ENCODE measurements around the gene RHCG. TPM values are rescaled to one million over a fixed set of nuclear protein-coding genes. Genes with fewer than 3 reads are reported as not detected.
A peak's percentile ranks its signal among the peaks of the same experiment; 100 is the strongest.

The RHCG gene
- total RNA-seq, 2 donors from 2014 or later: 0.52 TPM; not detected in 1

GRCh38 chr15:89433686-89434085 is 62.7 kb downstream of the RHCG start:
- no peaks in the 10 kb centered on the region for H3K9me3 ChIP-seq
- no peaks in the 10 kb centered on the region for H3K36me3 ChIP-seq (replicated peaks in 1 of 2; ENCODE audit: insufficient read depth in 1 of 2, low read depth in 2 of 2)
- H3K27ac ChIP-seq: no peak overlapping the region
- no peaks in the 10 kb centered on the region for H3K27me3 ChIP-seq
- TF ChIP-seq POLR2A (IDR thresholded peaks at IDR 0.05): no peak
- TF ChIP-seq CTCF (IDR thresholded peaks at IDR 0.05): no peak
- ATAC-seq (no peak), DNase-seq (peak in 1 of 4 donors; percentile 38)
- H3K4me3 ChIP-seq: no peak overlapping the region
- WGBS, 2 donors: 76 to 90% methylated on average over 2 of the region's 2 CpGs
- intact Hi-C loops (cut with DNase I): loop anchor here (2.0 kb wide), 1 partner anchor 75 kb away; no protein-coding TSS in a partner anchor
- H3K4me1 ChIP-seq: peaks cover 10% of the 10 kb centered on the region

- Histone ChIP-seq H3K36me3 (replicated peaks in 1 of 2; ENCODE audit: insufficient read depth in 1 of 2, low read depth in 2 of 2) (no peaks in the 10 kb centered on the region), H3K9me3 (no peaks in the 10 kb centered on the region), H3K4me1 (peaks cover 10% of the 10 kb centered on the region), H3K27me3 (no peaks in the 10 kb centered on the region), H3K27ac (no peak overlapping the region), H3K4me3 (no peak overlapping the region)
- peak; percentile 97 for ATAC-seq
- intact Hi-C loops (cut with DNase I): no loop called here
- TF ChIP-seq CTCF (IDR thresholded peaks at IDR 0.05): peak; percentile 88 to 99 (median 97)
- peak in 1 of 3 donors; percentile 28 for TF ChIP-seq POLR2A (IDR thresholded peaks at IDR 0.05)
- peak; percentile 83 to 93 (median 88) for DNase-seq
- 1% methylated on average over 19 to 44 of the region's 44 CpGs for WGBS, 2 donors
These were observed 65.6 kb downstream of the RHCG start for GRCh38 chr15:89430530-89431341.

GRCh38 chr15:89429986-89430385 is 66.4 kb downstream of the RHCG start:
- Histone ChIP-seq H3K36me3 (replicated peaks in 1 of 2; ENCODE audit: insufficient read depth in 1 of 2, low read depth in 2 of 2) (no peaks in the 10 kb centered on the region), H3K27ac (no peak overlapping the region), H3K4me3 (no peak overlapping the region), H3K4me1 (peaks cover 10% of the 10 kb centered on the region), H3K27me3 (no peaks in the 10 kb centered on the region), H3K9me3 (no peaks in the 10 kb centered on the region)
- ATAC-seq (no peak), DNase-seq (no peak)
- 86 to 90% methylated on average over 2 of the region's 2 CpGs for WGBS, 2 donors
- no peak for TF ChIP-seq CTCF (IDR thresholded peaks at IDR 0.05)
- no peak for TF ChIP-seq POLR2A (IDR thresholded peaks at IDR 0.05)
- intact Hi-C loops (cut with DNase I): no loop called here

- Histone ChIP-seq H3K9me3 (no peaks in the 10 kb centered on the region), H3K4me3 (no peak overlapping the region), H3K27me3 (no peaks in the 10 kb centered on the region), H3K27ac (no peak overlapping the region), H3K36me3 (replicated peaks in 1 of 2; ENCODE audit: insufficient read depth in 1 of 2, low read depth in 2 of 2) (no peaks in the 10 kb centered on the region), H3K4me1 (peaks cover 10% of the 10 kb centered on the region)
- 54 to 62% methylated on average over 1 of the region's 1 CpG for WGBS, 2 donors
- intact Hi-C loops (cut with DNase I): no loop called here
- DNase-seq (peak in 1 of 4 donors; percentile 21), ATAC-seq (no peak)
- TF ChIP-seq POLR2A (IDR thresholded peaks at IDR 0.05): no peak
- no peak for TF ChIP-seq CTCF (IDR thresholded peaks at IDR 0.05)
These were observed 67.4 kb downstream of the RHCG start for GRCh38 chr15:89429023-89429422.

- intact Hi-C loops (cut with DNase I): no loop called here
- 66 to 70% methylated on average over 2 of the region's 2 CpGs for WGBS, 2 donors
- Histone ChIP-seq H3K4me1 (peaks cover 10% of the 10 kb centered on the region), H3K36me3 (replicated peaks in 1 of 2; ENCODE audit: insufficient read depth in 1 of 2, low read depth in 2 of 2) (no peaks in the 10 kb centered on the region), H3K27ac (no peak overlapping the region), H3K4me3 (no peak overlapping the region), H3K9me3 (no peaks in the 10 kb centered on the region), H3K27me3 (no peaks in the 10 kb centered on the region)
- TF ChIP-seq POLR2A (IDR thresholded peaks at IDR 0.05) (no peak), CTCF (IDR thresholded peaks at IDR 0.05) (no peak)
- ATAC-seq: no peak
- no peak for DNase-seq
These were observed 68.1 kb downstream of the RHCG start for GRCh38 chr15:89428246-89428645.

Measured in body of pancreas (tissue), 4 donors.